ENCODE measurements around the gene FKBP5. TPM values are rescaled to one million over a fixed set of nuclear protein-coding genes. Genes with fewer than 3 reads are reported as not detected.

Gene FKBP5
- total RNA-seq, 1 donor from 2014 or later, result 16.5 TPM

GRCh38 chr6:35722121-35722761 lies 33.5 kb upstream of the FKBP5 start:
- no peak overlapping the region for H3K4me3 ChIP-seq (ENCODE audit: low read depth, low read length)
- TF ChIP-seq CTCF (conservative IDR thresholded peaks at IDR 0.05; ENCODE audit: low read depth, low read length), result no peak
- no peak for DNase-seq (ENCODE audit: low read depth)

GRCh38 chr6:35719830-35720733 lies 31.4 kb upstream of the FKBP5 start:
- no peak for DNase-seq (ENCODE audit: low read depth)
- no peak overlapping the region for H3K4me3 ChIP-seq (ENCODE audit: low read depth, low read length)
- TF ChIP-seq CTCF (conservative IDR thresholded peaks at IDR 0.05; ENCODE audit: low read depth, low read length), result no peak

GRCh38 chr6:35719404-35719829 lies 30.7 kb upstream of the FKBP5 start:
- H3K4me3 ChIP-seq (ENCODE audit: low read depth, low read length), result no peak overlapping the region
- no peak for DNase-seq (ENCODE audit: low read depth)
- TF ChIP-seq CTCF (conservative IDR thresholded peaks at IDR 0.05; ENCODE audit: low read depth, low read length), result no peak

GRCh38 chr6:35718911-35719381 lies 30.2 kb upstream of the FKBP5 start:
- no peak for TF ChIP-seq CTCF (conservative IDR thresholded peaks at IDR 0.05; ENCODE audit: low read depth, low read length)
- no peak overlapping the region for H3K4me3 ChIP-seq (ENCODE audit: low read depth, low read length)
- DNase-seq (ENCODE audit: low read depth), result no peak

- no peak overlapping the region for H3K4me3 ChIP-seq (ENCODE audit: low read depth, low read length)
- no peak for DNase-seq (ENCODE audit: low read depth)
- no peak for TF ChIP-seq CTCF (conservative IDR thresholded peaks at IDR 0.05; ENCODE audit: low read depth, low read length)
Measured at GRCh38 chr6:35718375-35718736, 29.6 kb upstream of the FKBP5 start.

- TF ChIP-seq CTCF (conservative IDR thresholded peaks at IDR 0.05; ENCODE audit: low read depth, low read length), result no peak
- DNase-seq (ENCODE audit: low read depth), result no peak
- no peak overlapping the region for H3K4me3 ChIP-seq (ENCODE audit: low read depth, low read length)
Measured at GRCh38 chr6:35717449-35718374, 29.0 kb upstream of the FKBP5 start.
